Fibroblast of skin of right quadriceps (primary cell): ENCODE measurements around the gene KIF23.
"Not testable (repeated sequence)": the region's sequence is repeated elsewhere in the genome, so short reads cannot be mapped to it uniquely, and the experiment has no call there.

Experiments
- DNase-seq: peaks from one replicate; pipeline ENCODE4 v3.0.0-alpha.2; 2013

Gene KIF23

GRCh38 chr15:69413822-69414700, at the start of gene KIF23:
TSS of gene KIF23 (plus strand) at chr15:69414349. CDS start at chr15:69414466, 117 bp downstream.
- peak; percentile 95 for DNase-seq

GRCh38 chr15:69367236-69367635, 46.9 kb upstream of the KIF23 start:
- no peak for DNase-seq

GRCh38 chr15:69369631-69370030, 44.5 kb upstream of the KIF23 start:
- DNase-seq, result no peak

GRCh38 chr15:69373406-69373805, 40.7 kb upstream of the KIF23 start:
- no peak for DNase-seq

GRCh38 chr15:69375151-69375790, 38.9 kb upstream of the KIF23 start:
- no peak for DNase-seq

- no peak for DNase-seq
These were observed 36.8 kb upstream of the KIF23 start for GRCh38 chr15:69377216-69377970.

- peak; percentile 13 for DNase-seq
These were observed 33.9 kb upstream of the KIF23 start for GRCh38 chr15:69380100-69380725.

- DNase-seq, result no peak
These were observed 33.4 kb upstream of the KIF23 start for GRCh38 chr15:69380726-69381105.

- not testable (repeated sequence) for DNase-seq
These were observed 32.0 kb upstream of the KIF23 start for GRCh38 chr15:69382176-69382575.

- not testable (repeated sequence) for DNase-seq
These were observed 30.1 kb upstream of the KIF23 start for GRCh38 chr15:69384066-69384465.

GRCh38 chr15:69384626-69385598, 29.2 kb upstream of the KIF23 start:
- no peak for DNase-seq

GRCh38 chr15:69385831-69386230, 28.3 kb upstream of the KIF23 start:
- no peak for DNase-seq

GRCh38 chr15:69386284-69386683, 27.9 kb upstream of the KIF23 start:
- no peak for DNase-seq

GRCh38 chr15:69388260-69388705, 25.9 kb upstream of the KIF23 start:
- DNase-seq, result no peak

GRCh38 chr15:69389426-69389825, 24.7 kb upstream of the KIF23 start:
- DNase-seq, result no peak

- DNase-seq, result peak; percentile 63
These were observed 23.6 kb upstream of the KIF23 start for GRCh38 chr15:69390575-69390974.

- no peak for DNase-seq
These were observed 22.9 kb upstream of the KIF23 start for GRCh38 chr15:69391046-69391757.

GRCh38 chr15:69392352-69392751, 21.8 kb upstream of the KIF23 start:
- DNase-seq, result no peak

GRCh38 chr15:69393831-69394491, 20.2 kb upstream of the KIF23 start:
- DNase-seq, result no peak

- DNase-seq, result peak; percentile 67
These were observed 19.4 kb upstream of the KIF23 start for GRCh38 chr15:69394556-69395282.
